H1 (cell line): ENCODE data around the gene TTLL1. TPM values are rescaled to one million over a fixed set of nuclear protein-coding genes. Genes with fewer than 3 reads are reported as not detected.
A peak's percentile ranks its signal among the peaks of the same experiment; 100 is the strongest.

Experiments
- CTCF ChIA-PET: fragments of 300-600 bp; sonication (Branson Sonifier 250); formaldehyde crosslinking; loops from one replicate; lab custom pipeline; 2021; ENCODE audit not compliant: partially characterized antibody; lab: Charles Lee
- POLR2A ChIA-PET: fragments of 300-600 bp; sonication (Branson Sonifier 250); formaldehyde crosslinking; loops from one replicate; lab custom pipeline; 2021; ENCODE audit warnings: inconsistent platforms; ENCODE audit not compliant: partially characterized antibody; lab: Charles Lee
- DNase-seq, 2 experiments: peaks; one replicate each; pipeline versions ENCODE4 v3.0.0 to v3.0.0-alpha.2; 2010 to 2022; ENCODE audit warnings: low spot score in 2 of 2, low read depth in 1 of 2, mixed read lengths in 1 of 2
- FAIRE-seq: peaks from 2 replicates; lab custom pipeline; 2011; peaks lifted over from hg19 to GRCh38; lab: Jason Lieb, UNC
- H2AFZ ChIP-seq: 2 replicates; pipeline ENCODE4 v1.8.1; 2012; ENCODE audit warnings: low read length, inconsistent platforms
- H2AK5ac ChIP-seq: 2 replicates; pipeline ENCODE4 v1.6.1; 2013; ENCODE audit warnings: low read depth, low read length
- H2BK120ac ChIP-seq: replicated peaks from 2 replicates; pipeline ENCODE3; 2013; ENCODE audit warnings: low read depth, low read length, inconsistent platforms
- H2BK12ac ChIP-seq: 2 replicates; pipeline ENCODE4 v1.6.1; 2013; ENCODE audit warnings: low read depth, low read length
- H2BK15ac ChIP-seq: 2 replicates; pipeline ENCODE4 v1.6.1; 2013; ENCODE audit warnings: low read length
- H2BK20ac ChIP-seq: 2 replicates; pipeline ENCODE4 v1.6.1; 2013; ENCODE audit warnings: low read length
- H2BK5ac ChIP-seq: 2 replicates; pipeline ENCODE4 v1.6.1; 2013; ENCODE audit warnings: low read depth, low read length
- H3K14ac ChIP-seq: 2 replicates; pipeline ENCODE4 v1.6.1; 2013; ENCODE audit warnings: inconsistent platforms; ENCODE audit not compliant: insufficient read length
- H3K18ac ChIP-seq: 2 replicates; pipeline ENCODE4 v1.6.1; 2013; ENCODE audit warnings: low read length; ENCODE audit errors: extremely low read depth
- H3K23ac ChIP-seq: 2 replicates; pipeline ENCODE4 v1.6.1; 2013; ENCODE audit warnings: inconsistent platforms; ENCODE audit not compliant: insufficient read length
- H3K23me2 ChIP-seq: 2 replicates; pipeline ENCODE4 v1.6.1; 2013; ENCODE audit warnings: low read depth, low read length
- H3K27ac ChIP-seq: 2 replicates; pipeline ENCODE4 v1.6.1; 2011; ENCODE audit warnings: low read depth, low read length, inconsistent platforms
- H3K27me3 ChIP-seq, 4 experiments: replicated peaks in 1 of 4; 1 replicate in 1 of 4; 2 replicates in 3 of 4; pipeline versions ENCODE4 v1.6.1 to v1.8.1; 2011 to 2013; ENCODE audit warnings: low read length in 3 of 4, mild to moderate bottlenecking in 3 of 4, inconsistent platforms in 2 of 4, mixed read lengths in 2 of 4, moderate library complexity in 1 of 4; ENCODE audit not compliant: control insufficient read depth in 3 of 4, insufficient read depth in 3 of 4; ENCODE audit errors: extremely low read depth in 1 of 4
- H3K36me3 ChIP-seq, 4 experiments: 2 replicates each; pipeline versions ENCODE4 v1.6.1 to v1.8.1; 2011 to 2013; ENCODE audit warnings: mild to moderate bottlenecking in 4 of 4, low read length in 3 of 4, moderate library complexity in 2 of 4, control low read depth in 1 of 4, inconsistent platforms in 1 of 4; ENCODE audit not compliant: insufficient read depth in 4 of 4, control insufficient read depth in 2 of 4
- H3K4ac ChIP-seq: replicated peaks from 2 replicates; pipeline ENCODE3; 2013; ENCODE audit warnings: low read length, low read depth, mixed read lengths, inconsistent platforms; ENCODE audit not compliant: insufficient read length
- H3K4me1 ChIP-seq, 4 experiments: replicated peaks in 1 of 4; 1 replicate in 1 of 4; 2 replicates in 3 of 4; pipeline versions ENCODE4 v1.6.1 to v1.8.1; 2011 to 2013; ENCODE audit warnings: low read length in 3 of 4, inconsistent platforms in 2 of 4, mixed read lengths in 1 of 4; ENCODE audit not compliant: insufficient read depth in 4 of 4, control insufficient read depth in 3 of 4
- H3K4me2 ChIP-seq, 2 experiments: 2 replicates each; pipeline versions ENCODE4 v1.6.1 to v1.8.1; 2011 to 2013; ENCODE audit warnings: low read depth in 2 of 2, low read length in 2 of 2, control low read depth in 1 of 2, inconsistent platforms in 1 of 2, mild to moderate bottlenecking in 1 of 2; ENCODE audit not compliant: insufficient read depth in 1 of 2
- H3K4me3 ChIP-seq, 4 experiments: fragments of 200-600, 300-600 bp in 1 of 4; sonication (generic), shearing (Covaris generic), sonication (Bioruptor Twin) in 1 of 4; 2 replicates each; pipeline versions ENCODE4 v1.5.1 to v1.8.1; 2011 to 2016; ENCODE audit warnings: low read length in 4 of 4, low read depth in 3 of 4, control low read depth in 2 of 4, inconsistent platforms in 2 of 4, mild to moderate bottlenecking in 2 of 4, mixed read lengths in 1 of 4, moderate library complexity in 1 of 4; ENCODE audit not compliant: insufficient read depth in 2 of 4; ENCODE audit errors: extremely low read depth in 1 of 4
- H3K56ac ChIP-seq: replicated peaks from 2 replicates; pipeline ENCODE3; 2013; ENCODE audit warnings: low read depth, mild to moderate bottlenecking, mixed read lengths, low read length, inconsistent platforms; ENCODE audit not compliant: insufficient read length
- H3K79me1 ChIP-seq: 2 replicates; pipeline ENCODE4 v1.6.1; 2013; ENCODE audit warnings: low read depth, low read length, control low read depth
- H3K79me2 ChIP-seq, 2 experiments: 2 replicates each; pipeline versions ENCODE4 v1.6.1 to v1.8.1; 2012 to 2013; ENCODE audit warnings: low read length in 2 of 2, mild to moderate bottlenecking in 2 of 2, inconsistent platforms in 1 of 2; ENCODE audit not compliant: insufficient read depth in 2 of 2, control insufficient read depth in 1 of 2
- H3K9ac ChIP-seq, 4 experiments: replicated peaks in 1 of 4; 1 replicate in 1 of 4; 2 replicates in 3 of 4; pipeline versions ENCODE4 v1.6.1 to v1.8.1; 2011 to 2013; ENCODE audit warnings: low read depth in 3 of 4, low read length in 3 of 4, control low read depth in 2 of 4, mild to moderate bottlenecking in 2 of 4, moderate library complexity in 2 of 4, inconsistent platforms in 1 of 4; ENCODE audit errors: extremely low read depth in 1 of 4
- H3K9me3 ChIP-seq, 2 experiments: 2 replicates each; pipeline versions ENCODE4 v1.6.1 to v1.8.1; 2012 to 2013; ENCODE audit warnings: mild to moderate bottlenecking in 2 of 2, moderate library complexity in 2 of 2, control low read depth in 1 of 2, inconsistent platforms in 1 of 2, low read depth in 1 of 2, low read length in 1 of 2, mixed read lengths in 1 of 2; ENCODE audit not compliant: insufficient read depth in 2 of 2
- H4K20me1 ChIP-seq, 2 experiments: replicated peaks in 1 of 2; 2 replicates each; pipeline versions ENCODE3 to v1.8.1; 2011 to 2013; ENCODE audit warnings: inconsistent platforms in 2 of 2, low read length in 2 of 2, mild to moderate bottlenecking in 1 of 2; ENCODE audit not compliant: insufficient read depth in 2 of 2, control insufficient read depth in 1 of 2
- H4K5ac ChIP-seq: 2 replicates; pipeline ENCODE4 v1.6.1; 2013; ENCODE audit warnings: low read length, low read depth, mixed read lengths, inconsistent platforms; ENCODE audit not compliant: insufficient read length
- H4K8ac ChIP-seq: 2 replicates; pipeline ENCODE4 v1.8.0; 2013; ENCODE audit warnings: mild to moderate bottlenecking, moderate library complexity, low read length, inconsistent platforms; ENCODE audit not compliant: insufficient read depth; ENCODE audit errors: extremely low read depth
- H4K91ac ChIP-seq: replicated peaks from 2 replicates; pipeline ENCODE3; 2013; ENCODE audit warnings: low read length, mixed read lengths, inconsistent platforms; ENCODE audit not compliant: insufficient read length
- BACH1 ChIP-seq: IDR thresholded peaks from 2 replicates; pipeline ENCODE4 v1.6.1; 2012; ENCODE audit warnings: low read length, improper control_type of control experiment
- CBX8 ChIP-seq: fragments of 300-800, 300-1000 bp; sonication (generic); IDR thresholded peaks from 2 replicates; pipeline ENCODE4 v1.7.1; 2016; ENCODE audit warnings: low read depth, low read length, borderline replicate concordance
- MAFK ChIP-seq: IDR thresholded peaks from 2 replicates; pipeline ENCODE4 v1.6.1; 2012; ENCODE audit warnings: low read depth, mild to moderate bottlenecking, improper control_type of control experiment, low read length
- TEAD4 ChIP-seq: IDR thresholded peaks from 2 replicates; pipeline ENCODE4 v1.6.1; 2012; ENCODE audit warnings: low read depth, low read length, inconsistent platforms, mixed read lengths
- USF2 ChIP-seq: IDR thresholded peaks from 2 replicates; pipeline ENCODE4 v1.6.1; 2011; ENCODE audit warnings: low read length, improper control_type of control experiment
- WGBS, 2 experiments: shearing (Covaris generic) in 1 of 2; methylation state at CpG; one replicate each; pipeline versions ENCODE4 v1.1.6 to v1.1.7; 2013 to 2015; ENCODE audit warnings: low lambda C conversion rate in 2 of 2, mixed read lengths in 2 of 2, inconsistent platforms in 1 of 2, low coverage in 1 of 2, missing lambda C conversion rate in 1 of 2; ENCODE audit not compliant: insufficient replicate concordance in 2 of 2, insufficient coverage in 1 of 2, insufficient read length in 1 of 2; ENCODE audit errors: extremely low coverage in 1 of 2, missing lambda C conversion rate in 1 of 2; 5-methylcytosine and 5-hydroxymethylcytosine counted together
- polyA plus RNA-seq, 7 experiments: library from polyadenylated mRNA; depleted of rRNA in 3 of 7; stranded (reverse) in 5 of 7; unstranded in 2 of 7; fragments of >200 nt in 5 of 7; fragments of 200-250 nt in 2 of 7; gene quantifications; 1 replicate in 5 of 7; 2 replicates in 1 of 7; 4 replicates in 1 of 7; pipeline versions ENCODE4 v1.2.1 to v1.2.3, GENCODE V29; 2011 to 2013; ENCODE audit warnings: missing spikeins in 2 of 7, mixed read lengths in 2 of 7
- total RNA-seq: library from RNA; stranded (reverse); fragmentation: NEBNext Ultra II Directional; extraction: Animal tissue kit (Norgen Biotek cat#: 25700); gene quantifications from 2 replicates; pipeline ENCODE4 v1.2.1, GENCODE V29; 2021
- TF ChIP-seq, protein P1 (sequence below): IDR thresholded peaks from 2 replicates; pipeline ENCODE4 v1.6.1; 2012; ENCODE audit warnings: low read length, inconsistent platforms
- TF ChIP-seq, protein P2 (sequence below), 3 experiments: IDR thresholded peaks; 1 replicate in 2 of 3; 2 replicates in 1 of 3; pipeline versions ENCODE4 v1.5.1 to v1.6.1; 2011; ENCODE audit warnings: low read length in 3 of 3, mild to moderate bottlenecking in 3 of 3, inconsistent platforms in 2 of 3, low read depth in 1 of 3, moderate library complexity in 1 of 3; ENCODE audit not compliant: insufficient read depth in 1 of 3; ENCODE audit errors: control extremely low read depth in 1 of 3
- TF ChIP-seq, protein P3 (sequence below): IDR thresholded peaks from 2 replicates; pipeline ENCODE4 v1.6.1; 2012; ENCODE audit warnings: inconsistent platforms

The TTLL1 gene
- total and polyA plus RNA-seq, 2 of the 8 experiments (the other 6 are each of a cell fraction or from before 2014, with no cell fraction given), result 5.0 to 13.8 TPM

DNA sequence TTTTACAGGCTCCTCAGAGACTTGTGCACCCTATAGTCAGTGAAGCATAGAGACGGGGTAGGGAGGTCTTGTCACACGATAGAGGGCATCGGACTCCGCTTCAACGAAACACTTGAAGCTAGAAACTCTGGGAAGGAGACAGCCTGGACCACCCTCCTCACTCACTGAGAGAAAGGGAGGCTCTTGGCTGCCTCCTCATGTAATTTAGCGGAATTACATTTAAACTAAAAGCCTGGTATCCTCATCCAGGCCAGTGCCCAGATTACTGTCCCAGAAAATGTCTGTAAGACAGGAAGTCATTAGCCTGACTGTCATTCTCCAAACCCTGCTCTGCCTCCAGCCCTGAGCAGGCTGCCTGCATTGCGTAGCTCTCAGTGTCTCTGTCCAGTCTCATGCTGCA lies 36.0 kb downstream of the TTLL1 start:
- H3K79me2 ChIP-seq, result no peaks in the 10 kb centered on the region
- H3K27ac ChIP-seq, result no peak overlapping the region
- FAIRE-seq (no peak), DNase-seq (peak in 1 of 2 experiments; percentile 48)
- H4K5ac ChIP-seq, result no peak overlapping the region
- H2AFZ ChIP-seq, result no peak overlapping the region
- ChIA-PET CTCF (interaction anchor here (0.6 to 5.7 kb wide), 43 partner anchors 9 to 442 kb away, joined by 3 to 47 read pairs (median 5); no protein-coding TSS in a partner anchor), POLR2A (interaction anchor here (0.9 to 1.5 kb wide), 5 partner anchors 39 to 438 kb away, joined by 3 to 7 read pairs (median 3); partner anchors contain the start of genes PACSIN2 and POLDIP3)
- no peak overlapping the region for H2AK5ac ChIP-seq
- no peak overlapping the region for H2BK120ac ChIP-seq
- no peak overlapping the region for H2BK20ac ChIP-seq
- WGBS, 2 experiments, result 87% methylated on average over 7 of the region's 7 CpGs; no CpG with 5 or more reads in 1 of the 2 experiments
- no peaks in the 10 kb centered on the region for H3K79me1 ChIP-seq
- H2BK12ac ChIP-seq, result no peak overlapping the region
- no peak overlapping the region for H3K18ac ChIP-seq
- no peaks in the 10 kb centered on the region for H3K36me3 ChIP-seq
- H3K4ac ChIP-seq, result no peak overlapping the region
- no peaks in the 10 kb centered on the region for H3K27me3 ChIP-seq
- H2BK15ac ChIP-seq, result no peak overlapping the region
- H3K56ac ChIP-seq, result no peak overlapping the region
- no peak overlapping the region for H3K4me2 ChIP-seq
- no peak overlapping the region for H3K23ac ChIP-seq
- no peak overlapping the region for H3K9ac ChIP-seq
- H3K9me3 ChIP-seq, result no peaks in the 10 kb centered on the region
- no peak overlapping the region for H3K14ac ChIP-seq
- no peak overlapping the region for H4K91ac ChIP-seq
- peaks cover 0 to 2% (median 0%) of the 10 kb centered on the region in 4 experiments; a peak in 2 of 7 replicates for H3K4me1 ChIP-seq
- no peak overlapping the region for H3K4me3 ChIP-seq
- no peaks in the 10 kb centered on the region for H4K20me1 ChIP-seq
- no peak overlapping the region; the same call in 1 of the 2 replicates for H4K8ac ChIP-seq
- no peaks in the 10 kb centered on the region for H3K23me2 ChIP-seq
- no peak overlapping the region for H2BK5ac ChIP-seq
- TF ChIP-seq BACH1 (no peak), CBX8 (no peak), MAFK (no peak), USF2 (no peak), TEAD4 (no peak)
- TF ChIP-seq, protein P1, sequence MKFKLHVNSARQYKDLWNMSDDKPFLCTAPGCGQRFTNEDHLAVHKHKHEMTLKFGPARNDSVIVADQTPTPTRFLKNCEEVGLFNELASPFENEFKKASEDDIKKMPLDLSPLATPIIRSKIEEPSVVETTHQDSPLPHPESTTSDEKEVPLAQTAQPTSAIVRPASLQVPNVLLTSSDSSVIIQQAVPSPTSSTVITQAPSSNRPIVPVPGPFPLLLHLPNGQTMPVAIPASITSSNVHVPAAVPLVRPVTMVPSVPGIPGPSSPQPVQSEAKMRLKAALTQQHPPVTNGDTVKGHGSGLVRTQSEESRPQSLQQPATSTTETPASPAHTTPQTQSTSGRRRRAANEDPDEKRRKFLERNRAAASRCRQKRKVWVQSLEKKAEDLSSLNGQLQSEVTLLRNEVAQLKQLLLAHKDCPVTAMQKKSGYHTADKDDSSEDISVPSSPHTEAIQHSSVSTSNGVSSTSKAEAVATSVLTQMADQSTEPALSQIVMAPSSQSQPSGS, result no peak
- TF ChIP-seq, protein P2, sequence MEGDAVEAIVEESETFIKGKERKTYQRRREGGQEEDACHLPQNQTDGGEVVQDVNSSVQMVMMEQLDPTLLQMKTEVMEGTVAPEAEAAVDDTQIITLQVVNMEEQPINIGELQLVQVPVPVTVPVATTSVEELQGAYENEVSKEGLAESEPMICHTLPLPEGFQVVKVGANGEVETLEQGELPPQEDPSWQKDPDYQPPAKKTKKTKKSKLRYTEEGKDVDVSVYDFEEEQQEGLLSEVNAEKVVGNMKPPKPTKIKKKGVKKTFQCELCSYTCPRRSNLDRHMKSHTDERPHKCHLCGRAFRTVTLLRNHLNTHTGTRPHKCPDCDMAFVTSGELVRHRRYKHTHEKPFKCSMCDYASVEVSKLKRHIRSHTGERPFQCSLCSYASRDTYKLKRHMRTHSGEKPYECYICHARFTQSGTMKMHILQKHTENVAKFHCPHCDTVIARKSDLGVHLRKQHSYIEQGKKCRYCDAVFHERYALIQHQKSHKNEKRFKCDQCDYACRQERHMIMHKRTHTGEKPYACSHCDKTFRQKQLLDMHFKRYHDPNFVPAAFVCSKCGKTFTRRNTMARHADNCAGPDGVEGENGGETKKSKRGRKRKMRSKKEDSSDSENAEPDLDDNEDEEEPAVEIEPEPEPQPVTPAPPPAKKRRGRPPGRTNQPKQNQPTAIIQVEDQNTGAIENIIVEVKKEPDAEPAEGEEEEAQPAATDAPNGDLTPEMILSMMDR (IDR thresholded peaks at IDR 0.05; ENCODE audit: control extremely low read depth in 1 of 3, insufficient read depth in 1 of 3, low read depth in 1 of 3, low read length in 3 of 3), result peak; percentile 16 to 65 (median 55)
- TF ChIP-seq, protein P3, sequence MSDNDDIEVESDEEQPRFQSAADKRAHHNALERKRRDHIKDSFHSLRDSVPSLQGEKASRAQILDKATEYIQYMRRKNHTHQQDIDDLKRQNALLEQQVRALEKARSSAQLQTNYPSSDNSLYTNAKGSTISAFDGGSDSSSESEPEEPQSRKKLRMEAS, result no peak
